Hematopoietic multipotent progenitor cell treated with erythropoietin and hydrocortisone succinate and interleukin-3 and kit ligand, for 4 days (in vitro differentiated cells): ENCODE measurements around the gene GALNT17.
"Not testable (repeated sequence)": the region's sequence is repeated elsewhere in the genome, so short reads cannot be mapped to it uniquely, and the experiment has no call there.

Source experiments
- DNase-seq: peaks from one replicate; pipeline ENCODE4 v3.0.0-alpha.2; 2015

Gene GALNT17

GRCh38 chr7:71580027-71580426 is 448.1 kb downstream of the GALNT17 start:
- DNase-seq: no peak

GRCh38 chr7:71584256-71584655 is 452.3 kb downstream of the GALNT17 start:
- no peak for DNase-seq

DNA sequence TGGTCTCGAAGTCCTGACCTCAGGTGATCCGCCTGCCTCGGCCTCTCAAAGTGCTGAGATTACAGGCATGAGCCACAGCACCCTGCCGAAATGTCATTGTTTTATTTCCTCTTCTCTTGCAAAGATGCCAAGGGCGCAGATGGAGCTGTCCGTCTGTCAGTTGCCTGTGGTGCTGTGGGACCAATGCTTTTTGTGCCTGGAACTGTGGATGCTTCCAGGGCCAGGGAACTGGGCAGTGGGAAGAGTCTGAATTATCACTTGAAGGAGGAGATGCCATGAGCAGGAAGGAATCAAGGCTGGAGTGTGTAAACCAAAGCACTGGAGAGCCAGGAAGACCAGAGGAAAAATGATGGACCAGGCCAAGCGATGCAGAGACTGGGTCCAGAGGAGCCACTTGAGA is 459.9 kb downstream of the GALNT17 start:
- no peak for DNase-seq

- not testable (repeated sequence) for DNase-seq
Measured at GRCh38 chr7:71592388-71592787, 460.4 kb downstream of the GALNT17 start.

DNA sequence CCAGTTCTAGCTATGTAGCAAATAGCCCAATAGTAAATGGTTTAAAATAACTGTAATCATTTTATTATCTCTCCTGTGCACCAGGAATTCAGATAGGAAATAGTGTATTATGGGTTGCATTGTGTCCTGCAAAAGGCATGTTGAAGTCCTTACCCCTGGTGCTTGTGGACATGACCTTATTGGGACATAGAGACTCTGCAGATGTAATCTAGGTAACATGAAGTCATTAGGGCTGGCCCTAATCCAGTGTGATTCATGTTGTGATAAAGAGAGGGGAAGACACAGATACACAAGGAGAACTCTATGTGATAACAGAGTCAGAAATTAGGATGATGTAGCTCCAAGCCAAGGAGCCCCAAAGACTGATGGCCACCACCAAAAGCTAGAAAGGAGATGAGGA is 462.8 kb downstream of the GALNT17 start:
- DNase-seq: no peak

DNA sequence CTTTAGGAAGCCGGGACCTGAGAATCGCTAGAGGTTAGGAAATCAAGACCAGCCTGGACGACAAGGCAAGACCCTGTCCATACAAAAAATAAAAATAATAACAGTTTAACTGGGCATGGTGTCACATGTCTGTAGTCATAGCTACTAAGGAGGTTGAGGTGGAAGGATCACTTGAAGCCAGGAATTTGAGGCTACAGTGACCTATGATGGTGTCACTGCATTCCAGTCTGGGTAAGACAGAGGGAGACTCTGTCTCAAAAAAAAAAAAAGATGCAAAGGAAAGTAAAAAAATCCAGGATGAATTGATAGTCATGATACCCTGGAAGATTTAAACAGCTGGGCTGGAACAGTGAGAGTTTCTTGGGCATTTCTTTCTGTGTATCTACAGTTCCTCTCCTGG is 463.2 kb downstream of the GALNT17 start:
- DNase-seq: no peak

DNA sequence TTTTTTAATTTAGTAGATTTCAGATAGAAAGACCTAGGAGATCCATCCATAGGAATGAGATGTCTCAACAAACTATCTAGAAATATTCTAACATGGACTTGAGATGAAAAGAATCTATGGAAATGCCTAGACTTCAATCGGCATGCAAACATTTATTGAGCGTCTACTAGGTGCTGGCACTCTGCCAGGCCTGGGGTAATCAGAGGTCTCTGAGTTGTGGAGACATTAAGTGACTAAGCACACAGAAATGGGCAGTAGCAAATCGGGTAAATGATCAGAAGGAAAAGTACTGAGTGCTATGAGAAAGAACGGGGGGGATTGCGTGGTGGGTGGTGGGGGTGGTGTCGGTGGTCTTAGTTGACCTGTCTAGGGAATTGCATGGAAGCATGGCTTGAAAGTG is 466.6 kb downstream of the GALNT17 start:
- DNase-seq: no peak

- no peak for DNase-seq
Measured at GRCh38 chr7:71601851-71602250, 469.9 kb downstream of the GALNT17 start.

- DNase-seq: no peak
Measured at GRCh38 chr7:71604818-71605414, 473.0 kb downstream of the GALNT17 start.

DNA sequence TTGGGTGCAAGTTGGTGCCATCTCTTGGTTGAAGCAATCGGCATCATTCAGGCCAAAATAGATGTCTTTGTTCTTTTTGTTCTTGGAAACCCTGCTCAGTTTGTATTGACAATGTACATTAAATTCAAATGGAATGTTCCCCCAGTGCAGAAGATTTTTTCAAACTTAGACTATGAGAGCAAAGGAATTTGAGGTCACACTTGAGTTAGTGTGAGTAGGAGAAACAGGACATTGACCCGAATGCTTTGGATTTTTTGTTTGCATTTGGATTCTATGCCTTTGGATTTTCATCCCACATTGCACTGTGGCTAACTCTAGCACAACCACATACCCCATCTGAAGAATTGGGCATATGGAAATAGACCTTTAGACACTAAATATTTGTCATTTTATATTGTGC is 480.0 kb downstream of the GALNT17 start:
- no peak for DNase-seq

DNA sequence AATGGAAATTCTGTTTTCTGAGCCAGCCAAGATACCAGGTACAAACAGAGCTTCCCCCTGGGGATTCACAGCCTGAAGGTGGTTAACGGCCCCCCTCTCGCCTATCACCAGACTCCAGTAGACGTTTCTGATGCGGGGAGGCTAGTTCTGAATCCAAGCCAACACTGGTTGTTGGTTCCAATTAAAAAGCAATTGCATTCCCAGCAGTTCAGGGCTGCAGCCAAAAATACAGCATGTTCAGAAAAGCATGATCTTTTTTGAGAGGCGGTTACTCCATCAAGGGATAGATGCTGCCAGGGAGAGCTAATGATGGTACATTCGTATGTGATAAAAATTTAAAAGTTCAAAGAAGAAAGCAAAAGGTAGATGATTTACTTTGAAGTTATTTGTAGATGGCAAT is 481.0 kb downstream of the GALNT17 start:
- DNase-seq: no peak

DNA sequence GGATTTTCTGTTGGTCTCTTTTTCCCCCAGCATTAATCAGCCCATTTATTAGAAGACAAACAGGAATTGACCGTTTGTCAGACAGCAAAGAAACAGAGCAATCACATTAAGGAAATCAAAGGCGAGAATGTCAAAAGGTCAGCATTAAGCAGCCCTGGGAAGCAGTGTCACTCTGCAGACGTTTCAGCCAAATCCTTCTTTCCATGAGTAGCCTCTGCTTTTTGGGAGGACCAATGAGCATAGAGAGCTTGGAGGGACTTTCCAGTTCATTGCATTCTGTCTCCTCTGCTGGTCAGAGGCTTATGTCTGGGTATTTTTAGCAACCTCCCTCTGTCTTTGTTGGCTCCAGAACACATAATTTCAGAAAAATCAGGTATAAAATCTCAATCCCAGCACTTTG is 481.4 kb downstream of the GALNT17 start:
- DNase-seq: no peak

- DNase-seq: no peak
Measured at GRCh38 chr7:71615017-71615416, 483.1 kb downstream of the GALNT17 start.

DNA sequence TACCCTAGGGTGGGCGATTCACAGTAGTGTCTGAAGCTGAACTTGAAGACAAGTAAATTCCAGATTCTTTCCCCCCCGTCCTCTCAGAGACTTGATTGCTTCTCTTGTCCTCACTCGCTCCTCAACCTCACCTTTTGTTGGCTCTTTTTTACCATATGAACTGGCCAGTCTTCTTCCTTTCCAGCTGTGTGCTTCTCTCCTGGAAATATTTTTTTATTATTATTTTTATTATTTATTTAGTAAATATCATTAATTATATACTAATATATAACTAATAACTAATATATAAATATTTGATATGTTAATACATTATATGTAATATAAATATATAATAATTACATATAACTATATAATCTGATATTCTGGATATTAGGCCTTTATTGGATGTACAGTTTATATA is 484.3 kb downstream of the GALNT17 start:
- DNase-seq: peak; percentile 2

DNA sequence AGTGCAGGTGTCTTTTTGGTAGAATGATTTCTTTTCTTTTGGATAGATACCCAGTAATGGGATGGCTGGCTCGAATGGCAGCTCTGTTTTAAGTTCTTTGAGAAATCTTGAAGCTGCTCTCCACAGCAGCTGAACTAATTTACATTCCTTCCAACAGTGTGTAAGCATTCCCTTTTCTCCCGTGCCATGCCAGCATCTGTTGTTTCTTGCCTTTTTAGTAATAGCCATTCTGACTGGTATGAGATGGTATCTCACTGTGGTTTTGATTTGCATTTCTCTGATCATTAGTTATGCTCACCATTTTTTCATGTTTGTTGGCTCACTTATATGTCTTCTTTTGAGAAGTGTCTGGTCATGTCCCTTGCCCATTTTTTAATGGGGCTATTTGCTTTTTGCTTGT is 486.3 kb downstream of the GALNT17 start:
- no peak for DNase-seq

DNA sequence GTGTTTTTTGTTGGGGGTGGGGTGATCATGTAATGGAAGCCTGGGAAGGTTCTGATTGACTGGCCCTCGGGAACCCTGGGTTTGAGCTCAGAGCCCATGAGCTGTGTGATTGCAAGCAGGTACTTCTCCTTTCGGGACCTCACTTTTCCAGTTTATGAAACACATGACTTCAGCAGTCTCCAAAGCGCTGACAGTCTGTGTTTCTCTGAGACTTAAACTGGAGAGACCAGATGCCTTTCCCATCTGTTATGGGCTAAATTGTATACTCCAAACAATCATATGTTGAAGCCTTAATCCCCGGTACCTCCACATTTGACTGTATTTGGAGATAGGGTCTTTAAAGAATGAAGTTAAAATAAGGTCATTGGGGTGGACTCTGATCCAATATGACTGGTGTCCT is 493.6 kb downstream of the GALNT17 start:
- no peak for DNase-seq

GRCh38 chr7:71626206-71626605 is 494.3 kb downstream of the GALNT17 start:
- DNase-seq: no peak

GRCh38 chr7:71627651-71628050 is 495.7 kb downstream of the GALNT17 start:
- no peak for DNase-seq

DNA sequence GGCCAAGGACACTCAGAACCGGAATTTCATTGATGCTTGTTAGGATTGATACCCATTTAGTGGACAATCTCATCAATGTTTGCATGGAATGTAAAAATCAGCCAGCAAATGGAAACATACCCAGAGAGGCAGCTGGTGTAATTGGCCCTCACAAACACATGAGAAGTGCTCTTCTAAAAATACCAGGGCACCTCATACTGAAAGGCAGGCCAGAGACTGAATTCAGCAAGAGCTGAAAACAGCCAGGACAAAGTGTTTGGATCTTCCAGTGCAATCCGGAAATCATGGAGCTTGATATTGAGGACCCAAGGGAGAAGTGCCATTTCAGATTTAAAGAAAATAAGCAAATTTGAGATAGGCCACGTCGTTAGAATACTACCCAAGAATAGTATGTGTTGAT is 498.6 kb downstream of the GALNT17 start:
- no peak for DNase-seq

DNA sequence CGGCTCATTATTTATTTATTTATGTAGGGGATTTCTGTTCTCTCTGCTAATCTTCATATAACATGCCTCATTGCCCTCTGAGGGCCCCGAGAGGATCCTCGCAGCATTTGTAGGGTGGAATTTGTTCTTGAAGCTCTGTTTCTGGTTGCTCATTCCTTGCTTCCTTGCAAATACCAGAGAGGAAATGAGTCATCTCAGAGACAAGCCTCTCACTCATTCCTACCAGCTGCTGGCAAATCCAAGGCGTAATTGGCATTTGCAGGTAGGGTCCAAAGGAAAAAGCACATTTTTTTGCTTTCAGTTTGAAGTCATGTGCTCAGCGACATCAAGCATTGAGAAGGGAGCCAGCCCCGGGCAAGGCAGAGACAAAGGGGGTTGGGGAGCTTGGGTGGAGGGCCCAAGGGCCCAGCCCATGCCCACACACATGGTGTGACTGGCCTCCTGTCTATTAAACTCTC is 501.6 kb downstream of the GALNT17 start:
- DNase-seq: no peak

- DNase-seq: not testable (repeated sequence)
Measured at GRCh38 chr7:71635849-71636248, 503.9 kb downstream of the GALNT17 start.

DNA sequence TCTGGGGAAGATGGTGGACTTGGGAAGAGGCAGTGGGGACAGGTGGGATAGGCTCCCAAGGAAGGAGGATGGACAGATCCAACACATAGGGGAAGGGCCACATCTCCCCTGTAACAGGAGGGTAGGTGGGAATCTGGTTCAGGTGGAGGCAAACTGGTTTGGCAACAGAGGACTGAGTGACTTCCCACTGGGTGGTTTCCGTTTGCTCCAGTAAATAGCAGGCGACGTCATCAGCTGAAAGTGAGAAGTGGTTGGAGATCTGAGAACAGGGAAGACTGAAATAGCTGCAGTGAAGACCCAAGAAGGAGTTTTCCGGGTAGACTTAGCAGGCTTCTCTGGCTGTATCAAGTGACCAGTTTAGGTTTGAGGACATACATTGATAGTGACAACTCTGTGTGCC is 504.4 kb downstream of the GALNT17 start:
- no peak for DNase-seq

DNA sequence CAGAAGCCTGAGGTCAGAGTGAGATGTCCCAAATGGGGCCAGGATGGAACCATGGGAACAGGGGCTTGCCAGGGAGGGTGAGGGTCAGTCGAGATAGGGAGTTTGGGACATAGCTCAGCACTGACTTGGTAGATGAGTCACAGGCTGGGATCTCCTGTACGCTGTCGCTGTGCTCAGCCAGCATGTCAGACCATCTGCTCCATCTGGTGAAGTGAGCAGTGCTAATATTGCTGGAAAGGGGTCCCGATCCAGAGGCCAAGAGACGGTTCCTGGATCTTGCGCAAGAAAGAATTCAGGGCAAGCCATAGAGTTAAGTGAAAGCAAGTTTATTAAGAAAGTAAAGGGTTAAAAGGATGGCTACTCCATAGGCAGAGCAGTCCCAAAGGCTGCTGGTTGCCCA is 505.6 kb downstream of the GALNT17 start:
- DNase-seq: no peak

DNA sequence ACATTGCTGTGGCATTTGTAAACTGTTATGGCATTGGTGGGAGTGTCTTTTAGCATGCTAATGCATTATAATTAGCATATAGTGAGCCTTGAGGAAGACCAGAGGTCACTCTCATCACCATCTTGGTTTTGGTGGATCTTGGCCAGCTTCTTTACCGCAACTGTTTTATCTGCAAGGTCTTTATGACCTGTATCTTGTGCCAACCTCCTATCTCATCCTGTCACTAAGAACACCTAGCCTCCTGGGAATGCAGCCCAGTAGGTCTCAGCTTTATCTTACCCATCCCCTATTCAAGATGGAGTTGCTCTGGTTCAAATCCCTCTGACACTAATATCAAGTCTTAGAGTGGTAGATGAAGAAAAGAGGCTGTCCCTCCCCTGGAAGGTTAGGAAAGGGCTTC is 506.2 kb downstream of the GALNT17 start:
- DNase-seq: no peak

DNA sequence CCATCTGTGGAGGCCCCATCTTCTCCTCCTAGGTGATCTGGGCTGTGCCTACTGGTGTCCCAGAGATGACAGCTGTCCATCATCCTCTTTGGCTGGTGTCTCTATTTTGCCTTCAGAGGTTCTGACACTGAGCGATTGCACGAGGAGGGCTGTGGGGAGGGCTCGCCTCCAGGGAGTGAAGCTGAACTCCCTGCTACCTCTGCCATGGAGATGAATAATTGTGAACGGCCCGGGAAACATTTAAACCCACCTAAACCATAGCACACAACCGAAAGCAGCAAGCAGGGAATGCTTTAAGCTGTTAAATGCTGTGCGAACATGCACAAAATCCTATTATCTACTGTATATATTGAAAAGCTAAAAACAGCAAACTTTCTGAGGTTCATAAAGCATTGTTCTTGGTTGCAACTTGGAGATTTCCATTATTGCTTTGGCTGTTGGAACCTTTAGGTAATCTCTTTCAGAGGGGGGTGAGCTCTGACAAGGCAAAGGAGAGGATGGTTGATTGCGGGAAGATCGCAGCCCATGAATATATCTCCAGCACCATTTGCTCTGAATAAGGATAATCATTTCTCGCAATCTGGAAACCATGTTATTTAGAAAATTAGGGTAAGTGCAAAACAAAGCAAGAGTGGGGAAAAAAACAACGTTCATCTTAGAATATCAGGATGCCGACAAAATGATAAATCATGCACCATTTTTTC is 507.6 kb downstream of the GALNT17 start:
- DNase-seq: no peak
